ENCODE measurements around the gene ZNF408.

The ZNF408 gene

GRCh38 chr11:46675949-46676348, 24.9 kb upstream of the ZNF408 start:
- no peaks in the 10 kb centered on the region for H3K9me3 ChIP-seq
- DNase-seq: no peak
- no peak overlapping the region for H3K4me3 ChIP-seq
- no peak for TF ChIP-seq CTCF (IDR thresholded peaks at IDR 0.05)
- peak overlapping the region; percentile 73 to 81 for H3K27ac ChIP-seq
- H3K27me3 ChIP-seq: no peaks in the 10 kb centered on the region
- peaks cover 0 to 26% (median 19%) of the 10 kb centered on the region in 4 donors for H3K4me1 ChIP-seq
- peaks cover 56 to 79% (median 73%) of the 10 kb centered on the region in 3 donors for H3K36me3 ChIP-seq
- intact Hi-C loops (cut with DNase I; ENCODE audit: low total_unique reads): no loop called here

DNA sequence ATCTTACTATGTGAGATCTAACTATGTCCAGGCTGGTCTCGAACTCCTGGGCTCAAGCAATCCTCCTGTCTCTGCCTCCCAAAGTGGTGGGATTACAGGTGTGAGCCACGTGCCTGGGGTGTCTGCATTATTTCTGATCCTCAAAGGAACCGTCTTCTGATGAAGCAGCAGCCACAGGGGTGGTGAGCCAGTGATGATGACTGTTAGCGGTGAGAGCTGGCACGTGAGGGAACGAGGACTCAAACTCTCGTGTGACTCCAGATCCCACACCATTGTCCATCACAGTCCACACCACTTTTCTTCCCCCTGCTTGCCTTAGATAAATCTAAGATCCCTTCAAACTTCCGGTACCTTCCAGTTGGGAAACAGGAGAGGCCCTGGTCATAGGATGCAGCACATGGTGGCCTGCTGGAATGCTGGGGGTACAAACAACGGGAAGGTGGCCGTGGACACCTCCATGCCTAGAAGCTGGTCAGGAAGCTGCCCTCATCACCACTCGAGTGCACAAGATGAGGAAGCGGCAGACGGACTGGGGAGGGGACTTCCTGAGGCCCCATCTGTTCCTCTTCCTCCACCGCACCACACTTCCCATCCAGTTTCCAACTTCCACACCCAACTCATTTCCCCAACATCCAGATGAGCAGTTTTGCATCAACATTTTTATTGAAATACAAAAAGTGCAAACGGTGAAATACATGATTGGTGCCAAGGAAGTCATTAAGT, 24.2 kb upstream of the ZNF408 start:
- no peak for TF ChIP-seq CTCF (IDR thresholded peaks at IDR 0.05)
- Histone ChIP-seq H3K27ac (peak overlapping the region; percentile 73 to 81), H3K4me1 (peaks cover 0 to 26% (median 19%) of the 10 kb centered on the region in 4 donors), H3K9me3 (no peaks in the 10 kb centered on the region), H3K36me3 (peaks cover 56 to 79% (median 73%) of the 10 kb centered on the region in 3 donors), H3K4me3 (no peak overlapping the region), H3K27me3 (no peaks in the 10 kb centered on the region)
- intact Hi-C loops (cut with DNase I; ENCODE audit: low total_unique reads): no loop called here
- DNase-seq: no peak

DNA sequence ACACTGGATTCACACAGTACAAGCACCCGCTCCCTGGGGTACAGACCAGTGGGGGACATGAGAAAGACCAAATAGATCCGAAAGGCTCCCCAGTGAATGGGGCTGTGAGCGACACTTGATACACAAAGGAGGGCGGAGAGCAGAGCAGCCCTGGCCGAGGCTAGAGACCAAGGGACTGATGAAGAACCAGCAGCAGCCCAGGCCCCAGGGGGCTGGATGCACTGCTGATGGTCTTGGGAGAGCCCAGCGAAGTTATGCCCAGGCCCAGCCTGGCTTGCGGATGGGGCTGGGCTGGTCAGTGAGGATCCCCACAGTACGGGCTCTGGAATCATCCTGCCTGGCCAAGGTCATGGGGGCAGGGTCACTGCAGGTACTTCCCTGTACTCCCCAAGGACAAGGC, 23.7 kb upstream of the ZNF408 start:
- TF ChIP-seq CTCF (IDR thresholded peaks at IDR 0.05): no peak
- intact Hi-C loops (cut with DNase I; ENCODE audit: low total_unique reads): no loop called here
- Histone ChIP-seq H3K4me1 (peaks cover 0 to 26% (median 19%) of the 10 kb centered on the region in 4 donors), H3K9me3 (no peaks in the 10 kb centered on the region), H3K36me3 (peaks cover 57 to 79% (median 73%) of the 10 kb centered on the region in 3 donors), H3K4me3 (no peak overlapping the region), H3K27me3 (no peaks in the 10 kb centered on the region), H3K27ac (peak overlapping the region; percentile 20 to 81)
- no peak for DNase-seq

DNA sequence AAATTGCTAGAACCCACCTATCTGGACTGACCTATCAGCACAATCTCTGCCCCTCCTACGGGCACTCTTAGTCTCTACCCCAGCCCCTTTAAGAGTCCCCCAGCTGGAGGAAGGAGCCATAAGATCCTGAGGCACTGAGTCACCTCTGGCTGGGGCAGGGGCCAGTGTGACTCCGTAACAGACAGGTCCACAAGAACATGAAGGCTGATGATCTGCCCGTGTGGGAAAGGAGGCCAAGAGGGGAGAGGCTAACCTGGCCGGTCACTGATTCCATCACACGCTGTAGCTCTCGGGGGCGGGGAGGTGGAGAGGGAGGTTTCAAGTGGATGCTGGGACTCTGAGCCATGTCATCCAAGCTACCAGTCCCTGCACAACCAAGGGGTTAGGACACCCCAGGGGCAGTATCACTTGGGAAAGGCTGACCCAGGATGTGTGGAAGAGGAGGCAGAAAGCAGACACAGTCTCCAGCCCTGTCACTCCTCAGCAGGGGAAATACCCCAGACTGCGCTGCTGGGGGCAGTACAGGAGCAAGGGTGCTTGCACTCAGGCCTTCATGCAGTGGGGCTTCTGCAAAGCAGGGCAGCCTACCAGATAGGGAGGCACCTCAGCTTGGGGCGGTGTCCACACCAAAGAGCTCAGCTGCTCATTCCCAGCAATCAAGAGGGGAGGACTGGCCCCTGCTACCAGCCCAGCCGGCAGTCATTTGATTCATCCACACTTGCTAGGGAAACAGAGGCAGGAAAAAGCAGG, 22.7 kb upstream of the ZNF408 start:
- TF ChIP-seq CTCF (IDR thresholded peaks at IDR 0.05): no peak
- Histone ChIP-seq H3K9me3 (no peaks in the 10 kb centered on the region), H3K4me3 (no peak overlapping the region), H3K4me1 (peaks cover 0 to 33% (median 21%) of the 10 kb centered on the region in 4 donors), H3K27ac (peak overlapping the region; percentile 38 to 81), H3K27me3 (no peaks in the 10 kb centered on the region), H3K36me3 (peaks cover 47 to 74% (median 68%) of the 10 kb centered on the region in 3 donors)
- DNase-seq: no peak
- intact Hi-C loops (cut with DNase I; ENCODE audit: low total_unique reads): no loop called here

DNA sequence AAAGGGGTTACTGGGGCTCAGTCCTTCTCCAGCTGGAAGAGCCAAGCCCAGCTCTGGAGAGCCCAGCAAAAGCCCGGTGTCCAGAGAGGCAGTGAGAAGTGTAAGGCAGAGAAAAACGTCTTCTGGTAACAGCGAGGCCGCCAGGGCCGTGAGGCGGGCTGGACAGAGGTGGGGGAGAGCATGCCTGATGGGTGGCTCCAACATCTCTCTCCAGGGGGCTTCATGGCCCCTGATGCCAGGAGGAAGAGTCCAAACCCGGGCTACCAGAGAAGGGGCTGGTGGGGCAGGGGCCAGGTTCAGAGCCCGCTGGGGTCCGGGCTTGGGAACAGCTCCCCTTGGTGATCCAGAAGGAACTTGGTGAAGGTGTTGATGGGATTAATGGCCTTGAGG, 22.1 kb upstream of the ZNF408 start:
- H3K27me3 ChIP-seq: no peaks in the 10 kb centered on the region
- no peak for DNase-seq
- peak overlapping the region; percentile 38 to 81 for H3K27ac ChIP-seq
- peaks cover 44 to 70% (median 62%) of the 10 kb centered on the region in 3 donors for H3K36me3 ChIP-seq
- intact Hi-C loops (cut with DNase I; ENCODE audit: low total_unique reads): no loop called here
- no peaks in the 10 kb centered on the region for H3K9me3 ChIP-seq
- no peak overlapping the region for H3K4me3 ChIP-seq
- TF ChIP-seq CTCF (IDR thresholded peaks at IDR 0.05): no peak
- H3K4me1 ChIP-seq: peaks cover 2 to 39% (median 26%) of the 10 kb centered on the region in 4 donors

Measured in tibial artery (tissue), 4 donors.